ENCODE results near the gene OTUB1. TPM values are rescaled to one million over a fixed set of nuclear protein-coding genes. Genes with fewer than 3 reads are reported as not detected.

OTUB1 gene
- total and polyA plus RNA-seq, 2 of the 13 experiments (the other 11 are each of a cell fraction or from before 2014, with no cell fraction given), result 58.8 to 130 TPM

DNA sequence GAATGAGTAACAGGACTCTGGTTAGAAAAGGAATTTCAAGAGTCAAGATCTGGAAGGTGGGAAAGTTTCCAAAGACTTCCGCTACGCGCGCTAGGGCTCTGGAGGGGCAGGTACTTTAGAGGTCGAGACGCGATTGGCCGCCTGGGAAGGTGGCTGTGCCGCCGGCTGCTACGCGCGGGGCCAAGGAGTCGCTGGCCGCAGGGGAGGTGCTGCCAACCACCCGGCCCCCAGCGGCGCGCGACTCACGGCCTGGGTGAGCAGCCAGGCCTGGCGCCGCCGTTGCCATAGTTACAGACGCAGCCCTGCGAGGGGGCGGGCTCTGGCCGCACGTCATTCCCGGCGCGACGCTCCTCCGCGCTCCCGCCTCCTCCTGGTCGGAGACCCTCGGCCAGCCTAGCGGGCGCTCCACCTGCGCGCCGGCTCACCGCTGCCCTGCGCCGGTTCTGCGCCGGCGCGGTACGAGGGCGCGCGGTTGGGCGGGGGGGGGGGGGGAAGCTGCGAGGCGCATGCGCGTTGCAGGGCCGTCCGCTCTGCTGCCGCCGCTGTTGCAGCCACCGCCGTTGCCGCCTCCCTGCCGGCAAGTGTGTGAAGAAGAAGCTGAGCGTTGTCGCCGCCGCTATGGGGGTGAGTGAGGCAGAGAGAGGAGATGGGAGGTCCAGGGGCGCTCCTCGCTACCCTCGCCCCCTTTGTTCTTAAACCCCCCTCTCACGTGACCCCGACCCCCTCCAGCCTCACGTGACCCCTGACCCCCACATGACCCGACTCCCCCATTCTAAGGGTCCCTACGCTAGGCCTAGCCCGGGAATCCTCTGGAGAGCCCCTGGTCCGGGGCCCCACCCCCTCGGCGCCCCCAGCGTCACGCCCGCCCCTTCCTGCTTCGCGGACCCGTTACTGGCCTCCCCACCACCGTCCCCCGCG lies 47.5 kb upstream of the OTUB1 start, which contains the start of gene NAA40 (continued):
- TF ChIP-seq CREM (IDR thresholded peaks at IDR 0.05) (peak; percentile 79), CREM (CRISPR knock-in tag; IDR thresholded peaks at IDR 0.05) (peak; percentile 83), GPN1 (CRISPR knock-in tag; IDR thresholded peaks at IDR 0.05; ENCODE audit: borderline replicate concordance) (no peak), NFE2L1 (CRISPR knock-in tag; IDR thresholded peaks at IDR 0.05; ENCODE audit: borderline replicate concordance) (no peak), ZNF362 (CRISPR knock-in tag; IDR thresholded peaks at IDR 0.05; ENCODE audit: borderline replicate concordance) (no peak), SMAD1 (CRISPR knock-in tag; IDR thresholded peaks at IDR 0.05; ENCODE audit: borderline replicate concordance, low read depth) (no peak; the same call in 1 of the 2 replicates), JUND (CRISPR knock-in tag; IDR thresholded peaks at IDR 0.05) (no peak), HNRNPLL (IDR thresholded peaks at IDR 0.05; ENCODE audit: low read depth, low read length, poor library complexity, severe bottlenecking) (peak; percentile 66), NFE2 (CRISPR knock-in tag; IDR thresholded peaks at IDR 0.05) (no peak), ZFP1 (CRISPR knock-in tag; IDR thresholded peaks at IDR 0.05) (no peak), SAP130 (CRISPR knock-in tag; IDR thresholded peaks at IDR 0.05; ENCODE audit: low read depth) (peak; percentile 99), ONECUT2 (CRISPR knock-in tag; IDR thresholded peaks at IDR 0.05) (no peak), KLF15 (CRISPR knock-in tag; IDR thresholded peaks at IDR 0.05; ENCODE audit: borderline replicate concordance) (no peak), NCOA2 (CRISPR knock-in tag; IDR thresholded peaks at IDR 0.05) (peak; percentile 38; the same call in 1 of the 2 replicates), FOXC1 (CRISPR knock-in tag; IDR thresholded peaks at IDR 0.05; ENCODE audit: borderline replicate concordance) (0 out of 2 replicates have a peak, but pooled peaks have one; percentile 34), ZNF138 (CRISPR knock-in tag; IDR thresholded peaks at IDR 0.05; ENCODE audit: low read depth) (no peak; the same call in 1 of the 2 replicates)
- TF ChIP-seq, protein P1, sequence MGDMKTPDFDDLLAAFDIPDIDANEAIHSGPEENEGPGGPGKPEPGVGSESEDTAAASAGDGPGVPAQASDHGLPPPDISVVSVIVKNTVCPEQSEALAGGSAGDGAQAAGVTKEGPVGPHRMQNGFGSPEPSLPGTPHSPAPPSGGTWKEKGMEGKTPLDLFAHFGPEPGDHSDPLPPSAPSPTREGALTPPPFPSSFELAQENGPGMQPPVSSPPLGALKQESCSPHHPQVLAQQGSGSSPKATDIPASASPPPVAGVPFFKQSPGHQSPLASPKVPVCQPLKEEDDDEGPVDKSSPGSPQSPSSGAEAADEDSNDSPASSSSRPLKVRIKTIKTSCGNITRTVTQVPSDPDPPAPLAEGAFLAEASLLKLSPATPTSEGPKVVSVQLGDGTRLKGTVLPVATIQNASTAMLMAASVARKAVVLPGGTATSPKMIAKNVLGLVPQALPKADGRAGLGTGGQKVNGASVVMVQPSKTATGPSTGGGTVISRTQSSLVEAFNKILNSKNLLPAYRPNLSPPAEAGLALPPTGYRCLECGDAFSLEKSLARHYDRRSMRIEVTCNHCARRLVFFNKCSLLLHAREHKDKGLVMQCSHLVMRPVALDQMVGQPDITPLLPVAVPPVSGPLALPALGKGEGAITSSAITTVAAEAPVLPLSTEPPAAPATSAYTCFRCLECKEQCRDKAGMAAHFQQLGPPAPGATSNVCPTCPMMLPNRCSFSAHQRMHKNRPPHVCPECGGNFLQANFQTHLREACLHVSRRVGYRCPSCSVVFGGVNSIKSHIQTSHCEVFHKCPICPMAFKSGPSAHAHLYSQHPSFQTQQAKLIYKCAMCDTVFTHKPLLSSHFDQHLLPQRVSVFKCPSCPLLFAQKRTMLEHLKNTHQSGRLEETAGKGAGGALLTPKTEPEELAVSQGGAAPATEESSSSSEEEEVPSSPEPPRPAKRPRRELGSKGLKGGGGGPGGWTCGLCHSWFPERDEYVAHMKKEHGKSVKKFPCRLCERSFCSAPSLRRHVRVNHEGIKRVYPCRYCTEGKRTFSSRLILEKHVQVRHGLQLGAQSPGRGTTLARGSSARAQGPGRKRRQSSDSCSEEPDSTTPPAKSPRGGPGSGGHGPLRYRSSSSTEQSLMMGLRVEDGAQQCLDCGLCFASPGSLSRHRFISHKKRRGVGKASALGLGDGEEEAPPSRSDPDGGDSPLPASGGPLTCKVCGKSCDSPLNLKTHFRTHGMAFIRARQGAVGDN (CRISPR knock-in tag; IDR thresholded peaks at IDR 0.05), result peak; percentile 71
